Tibial nerve (tissue), 4 donors: Measurements from ENCODE around the gene PNPLA2. TPM values are rescaled to one million over a fixed set of nuclear protein-coding genes. Genes with fewer than 3 reads are reported as not detected.

Experiments
- DNase-seq, 2 donors: peaks; one replicate each; pipeline ENCODE4 v3.0.0-alpha.2; 2019; ENCODE audit warnings: low spot score in 2 of 2
- H3K27ac ChIP-seq, 4 donors: fragments of 200-600 bp; sonication (generic) in 3 of 4; one replicate each; pipeline ENCODE4 v1.5.1; 2017 to 2019; ENCODE audit warnings: mild to moderate bottlenecking in 1 of 4
- H3K27me3 ChIP-seq, 2 donors: fragments of 200-600 bp; sonication (generic) in 1 of 2; one replicate each; pipeline versions ENCODE4 v1.5.1 to v1.6.0; 2017 to 2019
- H3K36me3 ChIP-seq, 3 donors: fragments of 200-600 bp; sonication (generic); one replicate each; pipeline ENCODE4 v1.5.1; 2018 to 2019
- H3K4me1 ChIP-seq, 4 donors: fragments of 200-600 bp; sonication (generic) in 3 of 4; one replicate each; pipeline ENCODE4 v1.5.1; 2017 to 2019
- H3K4me3 ChIP-seq, 4 donors: fragments of 200-600 bp; sonication (generic) in 3 of 4; one replicate each; pipeline ENCODE4 v1.5.1; 2017 to 2019; ENCODE audit warnings: mild to moderate bottlenecking in 1 of 4, moderate library complexity in 1 of 4
- H3K9me3 ChIP-seq, 4 donors: fragments of 200-600 bp; sonication (generic) in 3 of 4; one replicate each; pipeline ENCODE4 v1.5.1; 2017 to 2019
- CTCF ChIP-seq, 5 experiments: fragments of 200-600 bp in 3 of 5; fragments of 450-650 bp in 2 of 5; sonication (generic) in 3 of 5; IDR thresholded peaks; one replicate each; pipeline ENCODE4 v1.5.1; 2016 to 2019; ENCODE audit warnings: antibody characterized with exemption in 5 of 5, mild to moderate bottlenecking in 3 of 5, moderate library complexity in 2 of 5
- EP300 ChIP-seq, 2 donors: sonication (generic); formaldehyde crosslinking; IDR thresholded peaks; one replicate each; pipeline ENCODE4 v1.6.1; 2017; ENCODE audit warnings: antibody characterized with exemption in 2 of 2, mild to moderate bottlenecking in 1 of 2
- POLR2A ChIP-seq, 2 donors: fragments of 450-650 bp; IDR thresholded peaks; one replicate each; pipeline ENCODE4 v1.6.1; 2017; ENCODE audit warnings: antibody characterized with exemption in 2 of 2, mild to moderate bottlenecking in 2 of 2, moderate library complexity in 2 of 2
- WGBS, 2 donors: methylation state at CpG; one replicate each; pipeline ENCODE4 v1.1.5; 2018; 5-methylcytosine and 5-hydroxymethylcytosine counted together
- total RNA-seq, 4 donors: library from RNA; depleted of rRNA; stranded (reverse); fragments of >200 nt; gene quantifications; one replicate each; pipeline ENCODE4 v1.1.0, GENCODE V29; 2016

The PNPLA2 gene
- total RNA-seq, 4 donors from 2014 or later, result 136 to 314 (median 187) TPM

- Histone ChIP-seq H3K27ac (no peak overlapping the region), H3K4me1 (no peaks in the 10 kb centered on the region), H3K27me3 (no peaks in the 10 kb centered on the region), H3K9me3 (no peaks in the 10 kb centered on the region), H3K36me3 (peaks cover 0 to 65% (median 0%) of the 10 kb centered on the region in 3 donors), H3K4me3 (no peak overlapping the region)
- DNase-seq, result no peak
- WGBS, 2 donors, result 85 to 87% methylated on average over 9 to 16 of the region's 25 CpGs
- no peak for TF ChIP-seq CTCF (IDR thresholded peaks at IDR 0.05)
- TF ChIP-seq EP300 (IDR thresholded peaks at IDR 0.05), result no peak
- TF ChIP-seq POLR2A (IDR thresholded peaks at IDR 0.05), result no peak
Measured at GRCh38 chr11:869399-870126, 50.8 kb downstream of the PNPLA2 start.

- no peaks in the 10 kb centered on the region for H3K9me3 ChIP-seq
- H3K4me1 ChIP-seq, result no peaks in the 10 kb centered on the region
- TF ChIP-seq POLR2A (IDR thresholded peaks at IDR 0.05) (no peak), EP300 (IDR thresholded peaks at IDR 0.05) (peak in 1 of 2 donors; percentile 13)
- no peak overlapping the region for H3K4me3 ChIP-seq
- H3K27ac ChIP-seq, result no peak overlapping the region
- peaks cover 0 to 65% (median 0%) of the 10 kb centered on the region in 3 donors for H3K36me3 ChIP-seq
- DNase-seq, result no peak
- H3K27me3 ChIP-seq, result no peaks in the 10 kb centered on the region
- WGBS, 2 donors, result 56 to 58% methylated on average over 2 to 5 of the region's 8 CpGs
Measured at GRCh38 chr11:870127-870413, 51.4 kb downstream of the PNPLA2 start.

GRCh38 chr11:870418-870817 lies 51.7 kb downstream of the PNPLA2 start:
- WGBS, 2 donors, result 50 to 75% methylated on average over 2 to 8 of the region's 8 CpGs

GRCh38 chr11:871472-871871 lies 52.8 kb downstream of the PNPLA2 start:
- no peak overlapping the region for H3K4me3 ChIP-seq
- no peak for DNase-seq
- H3K4me1 ChIP-seq, result no peaks in the 10 kb centered on the region
- 78 to 82% methylated on average over 7 to 9 of the region's 9 CpGs for WGBS, 2 donors
- TF ChIP-seq EP300 (IDR thresholded peaks at IDR 0.05), result no peak
- no peak for TF ChIP-seq CTCF (IDR thresholded peaks at IDR 0.05)
- no peak for TF ChIP-seq POLR2A (IDR thresholded peaks at IDR 0.05)
- H3K27ac ChIP-seq, result no peak overlapping the region
- peaks cover 0 to 64% (median 0%) of the 10 kb centered on the region in 3 donors for H3K36me3 ChIP-seq
- no peaks in the 10 kb centered on the region for H3K9me3 ChIP-seq
- no peaks in the 10 kb centered on the region for H3K27me3 ChIP-seq

More at GRCh38 chr11:870418-870817, 51.7 kb downstream of the PNPLA2 start:
- Histone ChIP-seq H3K27ac (no peak overlapping the region), H3K36me3 (peaks cover 0 to 65% (median 0%) of the 10 kb centered on the region in 3 donors), H3K4me3 (no peak overlapping the region), H3K4me1 (no peaks in the 10 kb centered on the region), H3K9me3 (no peaks in the 10 kb centered on the region), H3K27me3 (no peaks in the 10 kb centered on the region)
- DNase-seq, result no peak
- TF ChIP-seq POLR2A (IDR thresholded peaks at IDR 0.05), result no peak
- TF ChIP-seq CTCF (IDR thresholded peaks at IDR 0.05), result no peak
- no peak for TF ChIP-seq EP300 (IDR thresholded peaks at IDR 0.05)

GRCh38 chr11:872799-873198 lies 54.1 kb downstream of the PNPLA2 start:
- peaks cover 0 to 66% (median 0%) of the 10 kb centered on the region in 3 donors for H3K36me3 ChIP-seq
- DNase-seq, result no peak
- no peaks in the 10 kb centered on the region for H3K27me3 ChIP-seq
- no peaks in the 10 kb centered on the region for H3K4me1 ChIP-seq
- no peak for TF ChIP-seq EP300 (IDR thresholded peaks at IDR 0.05)
- TF ChIP-seq CTCF (IDR thresholded peaks at IDR 0.05), result no peak
- TF ChIP-seq POLR2A (IDR thresholded peaks at IDR 0.05), result no peak
- no peaks in the 10 kb centered on the region for H3K9me3 ChIP-seq
- no peak overlapping the region for H3K27ac ChIP-seq
- WGBS, 2 donors, result 80 to 91% methylated on average over 7 to 9 of the region's 9 CpGs
- H3K4me3 ChIP-seq, result no peak overlapping the region
